WTC11 (cell line): ENCODE measurements around the gene GIMAP2.

Source experiments
- CTCF ChIP-seq: fragments of 200-600 bp; IDR thresholded peaks from 2 replicates; pipeline ENCODE4 v1.8.0; 2022; ENCODE audit warnings: antibody characterized with exemption
- E2F5 ChIP-seq: sonication (generic); formaldehyde crosslinking; IDR thresholded peaks from 2 replicates; pipeline ENCODE4 v1.8.1; 2022; ENCODE audit warnings: mild to moderate bottlenecking, moderate library complexity, missing genetic modification reagents
- FOXK1 ChIP-seq: sonication (generic); formaldehyde crosslinking; IDR thresholded peaks from 2 replicates; pipeline ENCODE4 v1.8.0; 2022; ENCODE audit warnings: mild to moderate bottlenecking, moderate library complexity, missing genetic modification reagents
- FOXP4 ChIP-seq: sonication (generic); formaldehyde crosslinking; IDR thresholded peaks from 2 replicates; pipeline ENCODE4 v1.8.0; 2022; ENCODE audit warnings: mild to moderate bottlenecking, missing genetic modification reagents
- IRF1 ChIP-seq: sonication (generic); formaldehyde crosslinking; IDR thresholded peaks from 2 replicates; pipeline ENCODE4 v1.8.0; 2023; ENCODE audit warnings: missing genetic modification reagents
- JUN ChIP-seq: sonication (generic); formaldehyde crosslinking; IDR thresholded peaks from 2 replicates; pipeline ENCODE4 v1.8.0; 2023; ENCODE audit warnings: mild to moderate bottlenecking, missing genetic modification reagents
- MAX ChIP-seq: sonication (generic); formaldehyde crosslinking; IDR thresholded peaks from 2 replicates; pipeline ENCODE4 v1.8.0; 2022; ENCODE audit warnings: mild to moderate bottlenecking, missing genetic modification reagents

- TF ChIP-seq CTCF = no peak
- TF ChIP-seq E2F5 (CRISPR knock-in tag) = no peak
- no peak for TF ChIP-seq FOXK1 (CRISPR knock-in tag)
- TF ChIP-seq MAX (CRISPR knock-in tag) = no peak
- no peak for TF ChIP-seq IRF1
- TF ChIP-seq JUN (CRISPR knock-in tag) = no peak
- TF ChIP-seq FOXP4 (CRISPR knock-in tag) = no peak
Observed at GRCh38 chr7:150737265-150738055, 52.0 kb downstream of the GIMAP2 start, which contains the start of gene GIMAP5.
